ENCODE results near the gene CUX1. TPM values are rescaled to one million over a fixed set of nuclear protein-coding genes. Genes with fewer than 3 reads are reported as not detected.

CUX1 gene
- total and polyA plus RNA-seq, 2 of the 13 experiments (the other 11 are each of a cell fraction or from before 2014, with no cell fraction given) = 13.7 to 14.9 TPM

- H3K79me2 ChIP-seq (ENCODE audit: insufficient read depth, low read length) = peaks cover 50% of the 10 kb centered on the region
- ChIA-PET POLR2A (no interaction called here), CTCF (ENCODE audit: low intra/inter-chr PET ratio, low total read pairs) (no interaction called here)
- H2AFZ ChIP-seq (ENCODE audit: low read length) = no peak overlapping the region
- H3K9ac ChIP-seq (ENCODE audit: insufficient read depth, low read depth, low read length) = no peak overlapping the region
- in situ Hi-C loops (cut with HindIII; ENCODE audit: extremely low pct_ligation_motif_present, low pct_unique_long_range_greater_than_20kb) = no loop called here
- H3K27ac ChIP-seq (ENCODE audit: extremely low read length, insufficient read depth, low read length) = no peak overlapping the region
- H3K4me2 ChIP-seq (ENCODE audit: low read depth, low read length) = no peak overlapping the region
- H3K4me1 ChIP-seq (ENCODE audit: insufficient read depth, low read length) = no peaks in the 10 kb centered on the region
- peaks cover 6% of the 10 kb centered on the region; the same call in 1 of the 2 replicates for H4K20me1 ChIP-seq (ENCODE audit: insufficient read depth, low read length)
- TF ChIP-seq SMYD3 (CRISPR knock-in tag; IDR thresholded peaks at IDR 0.05) (no peak), PCBP2 (optimal IDR thresholded peaks at IDR 0.05; ENCODE audit: low read depth, low read length, poor library complexity, severe bottlenecking) (no peak), NFATC3 (CRISPR knock-in tag; IDR thresholded peaks at IDR 0.05) (no peak), NR1H2 (CRISPR knock-in tag; IDR thresholded peaks at IDR 0.05; ENCODE audit: borderline replicate concordance, low read depth) (no peak), HOMEZ (CRISPR knock-in tag; IDR thresholded peaks at IDR 0.05; ENCODE audit: low read depth) (no peak), NFRKB (IDR thresholded peaks at IDR 0.05) (no peak), IRF9 (CRISPR knock-in tag; IDR thresholded peaks at IDR 0.05; ENCODE audit: borderline replicate concordance) (no peak)
- H3K27me3 ChIP-seq (ENCODE audit: control insufficient read depth in 1 of 2, insufficient read depth in 2 of 2, low read length in 2 of 2) = no peaks in the 10 kb centered on the region
- H3K9me3 ChIP-seq (ENCODE audit: low read length) = no peaks in the 10 kb centered on the region
- BruUV-seq (replicated peaks) = no TSS peak
- intact Hi-C loops (cut with micrococcal nuclease; ENCODE audit: unreplicated experiment) = no loop called here
- no peak for ATAC-seq
- no peak overlapping the region for H3K4me3 ChIP-seq (replicated peaks in 1 of 3; ENCODE audit: insufficient read depth in 1 of 3, low read depth in 2 of 3, low read length in 3 of 3)
- 97% methylated on average over 17 of the region's 17 CpGs for WGBS (ENCODE audit: low lambda C conversion rate)
- no peaks in the 10 kb centered on the region for H3K36me3 ChIP-seq (replicated peaks in 1 of 2; ENCODE audit: control insufficient read depth in 1 of 2, insufficient read depth in 2 of 2, low read length in 2 of 2)
- FAIRE-seq = no peak
- DNase-seq (ENCODE audit: low spot score) = no peak
Measured at GRCh38 chr7:101905203-101905865, 87.9 kb downstream of the CUX1 start.
